ENCODE results near the gene KNTC1.

- TF ChIP-seq, protein P1, sequence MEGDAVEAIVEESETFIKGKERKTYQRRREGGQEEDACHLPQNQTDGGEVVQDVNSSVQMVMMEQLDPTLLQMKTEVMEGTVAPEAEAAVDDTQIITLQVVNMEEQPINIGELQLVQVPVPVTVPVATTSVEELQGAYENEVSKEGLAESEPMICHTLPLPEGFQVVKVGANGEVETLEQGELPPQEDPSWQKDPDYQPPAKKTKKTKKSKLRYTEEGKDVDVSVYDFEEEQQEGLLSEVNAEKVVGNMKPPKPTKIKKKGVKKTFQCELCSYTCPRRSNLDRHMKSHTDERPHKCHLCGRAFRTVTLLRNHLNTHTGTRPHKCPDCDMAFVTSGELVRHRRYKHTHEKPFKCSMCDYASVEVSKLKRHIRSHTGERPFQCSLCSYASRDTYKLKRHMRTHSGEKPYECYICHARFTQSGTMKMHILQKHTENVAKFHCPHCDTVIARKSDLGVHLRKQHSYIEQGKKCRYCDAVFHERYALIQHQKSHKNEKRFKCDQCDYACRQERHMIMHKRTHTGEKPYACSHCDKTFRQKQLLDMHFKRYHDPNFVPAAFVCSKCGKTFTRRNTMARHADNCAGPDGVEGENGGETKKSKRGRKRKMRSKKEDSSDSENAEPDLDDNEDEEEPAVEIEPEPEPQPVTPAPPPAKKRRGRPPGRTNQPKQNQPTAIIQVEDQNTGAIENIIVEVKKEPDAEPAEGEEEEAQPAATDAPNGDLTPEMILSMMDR (IDR thresholded peaks at IDR 0.05 in 8 of 11, conservative IDR thresholded peaks at IDR 0.05 in 3 of 11): no peak
- TF ChIP-seq POLR2AphosphoS5 (IDR thresholded peaks at IDR 0.05) (no peak), POLR2A (IDR thresholded peaks at IDR 0.05) (no peak)
Observed at GRCh38 chr12:122590990-122591389, 63.9 kb downstream of the KNTC1 start.
